H1 (cell line): ENCODE data around the gene PTGIS. TPM values are rescaled to one million over a fixed set of nuclear protein-coding genes. Genes with fewer than 3 reads are reported as not detected.

Source experiments
- CBX8 ChIP-seq: fragments of 300-800, 300-1000 bp; sonication (generic); IDR thresholded peaks from 2 replicates; pipeline ENCODE4 v1.7.1; 2016; ENCODE audit warnings: low read depth, low read length, borderline replicate concordance
- CHD1 ChIP-seq: IDR thresholded peaks from 2 replicates; pipeline ENCODE4 v1.6.1; 2012; ENCODE audit warnings: low read depth, low read length, improper control_type of control experiment
- CHD7 ChIP-seq: fragments of 300-600 bp; sonication (generic); IDR thresholded peaks from 2 replicates; pipeline ENCODE4 v1.7.1; 2012; ENCODE audit warnings: low read length, moderate library complexity, mild to moderate bottlenecking, inconsistent platforms; ENCODE audit not compliant: insufficient replicate concordance
- SAP30 ChIP-seq: fragments of 300-600 bp; sonication (generic); IDR thresholded peaks from 2 replicates; pipeline ENCODE4 v1.7.1; 2012; ENCODE audit warnings: low read length, moderate library complexity, mild to moderate bottlenecking, inconsistent platforms; ENCODE audit not compliant: insufficient read depth, insufficient replicate concordance
- USF2 ChIP-seq: IDR thresholded peaks from 2 replicates; pipeline ENCODE4 v1.6.1; 2011; ENCODE audit warnings: low read length, improper control_type of control experiment
- polyA plus RNA-seq, 7 experiments: library from polyadenylated mRNA; depleted of rRNA in 3 of 7; stranded (reverse) in 5 of 7; unstranded in 2 of 7; fragments of >200 nt in 5 of 7; fragments of 200-250 nt in 2 of 7; gene quantifications; 1 replicate in 5 of 7; 2 replicates in 1 of 7; 4 replicates in 1 of 7; pipeline versions ENCODE4 v1.2.1 to v1.2.3, GENCODE V29; 2011 to 2013; ENCODE audit warnings: missing spikeins in 2 of 7, mixed read lengths in 2 of 7
- total RNA-seq: library from RNA; stranded (reverse); fragmentation: NEBNext Ultra II Directional; extraction: Animal tissue kit (Norgen Biotek cat#: 25700); gene quantifications from 2 replicates; pipeline ENCODE4 v1.2.1, GENCODE V29; 2021

The PTGIS gene
- total and polyA plus RNA-seq, 2 of the 8 experiments (the other 6 are each of a cell fraction or from before 2014, with no cell fraction given) = 29.9 to 35.5 TPM

- no peak for TF ChIP-seq CHD7
- no peak for TF ChIP-seq CBX8
- no peak for TF ChIP-seq CHD1
- TF ChIP-seq USF2 = no peak
- TF ChIP-seq SAP30 = no peak
- TF ChIP-seq, all 59 proteins: peak for 0
These were observed 52.4 kb downstream of the PTGIS start (continued) for GRCh38 chr20:49515586-49515985.
